ENCODE results near the gene ACTN4.

Gene ACTN4

DNA sequence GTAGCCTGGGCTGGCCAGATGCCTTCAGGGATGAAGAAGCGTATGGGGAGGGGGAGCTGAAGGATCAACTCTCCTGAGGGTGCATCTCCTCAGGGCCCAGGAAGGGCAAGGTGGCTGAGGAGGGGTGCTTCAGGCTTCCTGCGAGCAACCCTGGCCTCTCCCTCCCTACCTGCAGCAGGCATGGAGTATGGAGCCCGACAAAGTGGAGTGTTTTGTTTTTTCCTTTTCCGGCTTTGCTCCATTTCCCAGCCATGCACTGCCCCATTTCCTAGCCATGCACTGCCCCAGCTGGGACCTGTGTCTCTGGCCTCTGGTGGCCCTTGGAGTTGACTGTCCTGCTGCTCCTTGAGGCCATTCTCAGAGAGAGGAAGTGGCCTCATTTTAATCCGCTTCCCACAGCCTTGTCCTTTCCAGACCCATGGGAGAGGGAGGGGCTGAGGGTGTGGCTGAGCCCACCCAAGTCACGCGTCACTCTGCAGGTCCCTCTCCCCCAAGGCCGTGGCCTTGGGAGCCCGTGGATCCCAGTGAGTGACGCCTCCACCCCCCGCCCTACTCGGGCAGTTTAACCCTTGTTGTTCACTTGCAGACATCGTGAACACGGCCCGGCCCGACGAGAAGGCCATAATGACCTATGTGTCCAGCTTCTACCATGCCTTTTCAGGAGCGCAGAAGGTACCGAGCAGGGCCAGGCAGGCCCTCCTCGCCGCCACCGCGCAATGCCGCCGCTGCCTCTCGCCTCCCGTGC is 62.4 kb downstream of the ACTN4 start:
- DNase-seq (ENCODE audit: low read depth): no peak

- DNase-seq (ENCODE audit: low read depth): no peak
Observed at GRCh38 chr19:38710416-38710702, 62.9 kb downstream of the ACTN4 start.

GRCh38 chr19:38710928-38711725 is 63.7 kb downstream of the ACTN4 start:
- no peak for DNase-seq (ENCODE audit: low read depth)

DNA sequence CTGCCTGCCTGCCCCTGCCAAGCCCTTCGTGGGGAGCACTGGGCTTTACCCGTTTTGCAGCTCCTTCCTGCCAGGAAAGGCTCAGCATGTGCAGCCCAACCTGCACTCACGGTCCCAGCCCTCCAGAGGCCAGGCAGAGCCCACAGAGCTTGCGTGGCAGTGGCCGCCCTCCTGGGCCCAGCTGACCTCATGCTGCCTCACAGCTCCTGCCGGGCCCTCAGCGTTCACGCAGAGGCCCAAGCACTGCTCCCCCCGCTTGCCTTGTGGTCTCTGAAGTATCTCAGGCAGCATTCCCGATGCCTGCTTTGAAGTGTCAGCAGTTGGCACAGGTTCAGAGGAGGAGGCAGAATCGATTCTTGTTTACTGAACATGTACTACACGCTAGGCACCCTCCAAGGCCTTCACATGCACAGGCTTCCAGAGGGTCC is 64.3 kb downstream of the ACTN4 start:
- peak; percentile 60 for DNase-seq (ENCODE audit: low read depth)

DNA sequence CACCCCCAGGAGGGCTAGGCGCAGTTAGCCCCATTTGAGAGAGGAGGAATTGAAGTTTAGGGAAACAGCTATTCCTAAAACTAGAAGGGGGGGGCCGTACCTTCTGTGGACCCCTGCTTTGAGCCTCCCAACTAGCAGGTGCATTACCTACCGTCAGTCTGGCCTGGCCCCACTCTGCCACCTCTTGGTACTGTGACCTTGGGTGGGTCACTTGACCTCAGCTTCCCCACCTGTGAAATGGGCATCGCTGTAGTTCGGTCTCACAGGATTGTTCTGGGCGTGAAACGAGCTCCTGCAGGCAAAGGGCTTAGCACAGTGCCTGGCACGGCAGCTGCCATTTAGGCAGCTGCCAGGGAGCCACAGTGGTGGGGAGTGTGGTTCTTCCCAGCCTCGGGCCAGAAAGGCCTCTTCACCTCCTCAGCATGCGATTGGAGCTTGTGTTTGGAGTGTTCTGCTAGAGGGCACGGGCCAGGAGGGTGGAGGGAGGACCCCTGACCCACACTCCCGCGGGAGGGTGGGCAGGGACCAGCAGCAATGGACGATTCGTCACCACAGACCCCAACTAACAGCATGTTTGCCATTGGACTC is 64.8 kb downstream of the ACTN4 start:
- no peak for DNase-seq (ENCODE audit: low read depth)

- no peak for DNase-seq (ENCODE audit: low read depth)
Observed at GRCh38 chr19:38713227-38713649, 65.8 kb downstream of the ACTN4 start.

GRCh38 chr19:38713865-38714264 is 66.4 kb downstream of the ACTN4 start:
- DNase-seq (ENCODE audit: low read depth): no peak

DNA sequence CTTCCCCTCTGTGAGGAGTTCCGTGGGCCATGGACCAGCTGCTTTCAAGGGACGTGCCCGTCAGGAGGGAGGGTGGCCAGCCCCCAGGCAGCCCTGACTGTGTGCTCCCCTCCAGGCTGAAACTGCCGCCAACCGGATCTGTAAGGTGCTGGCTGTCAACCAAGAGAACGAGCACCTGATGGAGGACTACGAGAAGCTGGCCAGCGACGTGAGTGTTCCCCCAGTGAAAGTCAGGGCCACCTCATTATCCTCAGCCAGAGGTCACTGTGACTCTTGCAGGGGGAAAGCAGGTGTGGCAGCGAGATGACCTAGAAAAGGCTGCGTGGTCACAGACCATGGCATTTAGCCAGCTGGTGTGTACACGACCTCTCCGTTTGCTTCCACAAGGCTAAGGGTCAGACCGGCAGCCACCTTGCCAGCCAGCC is 66.9 kb downstream of the ACTN4 start:
- no peak for DNase-seq (ENCODE audit: low read depth)

DNA sequence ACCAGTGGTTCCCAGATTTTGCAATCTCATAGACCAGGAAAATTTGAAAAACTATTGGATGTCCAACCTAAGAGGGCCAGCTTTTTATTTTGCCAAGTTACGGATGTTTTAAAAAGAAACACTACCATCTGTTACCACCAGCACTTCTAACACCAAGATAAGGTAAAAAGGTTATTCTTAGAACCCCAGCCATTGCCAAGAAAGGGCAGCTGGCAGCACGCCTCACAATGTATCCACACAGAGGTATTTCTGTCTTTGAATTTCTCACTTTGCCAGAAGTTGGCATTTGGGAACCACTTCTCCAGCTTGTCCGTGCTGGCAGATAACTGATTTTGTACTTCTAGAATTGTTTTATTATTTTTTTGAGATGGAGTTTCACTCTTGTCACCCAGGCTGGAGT is 68.1 kb downstream of the ACTN4 start:
- no peak for DNase-seq (ENCODE audit: low read depth)

- no peak for DNase-seq (ENCODE audit: low read depth)
Observed at GRCh38 chr19:38717051-38717450, 69.6 kb downstream of the ACTN4 start.

- DNase-seq (ENCODE audit: low read depth): no peak
Observed at GRCh38 chr19:38717855-38718254, 70.4 kb downstream of the ACTN4 start.

DNA sequence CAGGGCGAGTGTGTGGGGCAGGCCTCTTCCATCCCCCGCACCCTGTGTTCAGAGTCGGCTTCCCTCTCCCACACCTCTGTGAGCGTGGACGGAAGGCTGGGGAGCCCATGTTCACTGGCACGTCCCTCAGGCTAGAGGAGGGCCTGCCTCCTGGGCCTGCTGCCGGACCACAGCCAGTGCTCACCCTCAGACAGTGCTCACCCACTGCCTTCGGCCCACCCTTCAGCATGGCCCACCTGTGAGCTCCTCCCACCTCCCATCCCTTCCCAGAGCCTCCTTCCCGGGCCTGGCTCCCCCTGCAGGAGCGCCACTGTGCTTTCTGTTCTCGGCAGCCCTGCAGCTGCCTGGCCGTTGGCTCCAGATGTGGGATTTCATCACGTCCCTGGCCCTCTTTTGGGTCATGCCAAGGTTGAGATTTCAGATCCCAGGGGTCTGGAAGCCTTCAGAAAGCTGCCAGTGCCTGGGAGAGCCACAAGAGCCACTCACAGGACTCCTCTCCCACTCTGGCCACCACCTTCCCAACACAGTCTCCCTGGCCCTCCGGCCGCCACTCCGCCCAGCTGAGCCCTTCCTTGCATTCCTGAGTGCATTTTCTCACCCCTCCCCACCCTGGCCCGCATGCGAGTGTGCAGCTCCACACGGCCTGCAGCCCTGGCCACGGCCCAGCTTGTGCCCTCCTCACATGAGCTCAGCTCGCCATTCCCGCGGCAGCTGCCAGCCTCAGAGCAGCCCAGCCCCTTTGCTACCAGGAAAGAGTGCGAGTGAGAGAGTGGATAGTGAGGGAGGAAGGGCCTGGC is 71.5 kb downstream of the ACTN4 start:
- DNase-seq (ENCODE audit: low read depth): peak; percentile 17

GRCh38 chr19:38719761-38720558 is 72.5 kb downstream of the ACTN4 start:
- DNase-seq (ENCODE audit: low read depth): no peak

DNA sequence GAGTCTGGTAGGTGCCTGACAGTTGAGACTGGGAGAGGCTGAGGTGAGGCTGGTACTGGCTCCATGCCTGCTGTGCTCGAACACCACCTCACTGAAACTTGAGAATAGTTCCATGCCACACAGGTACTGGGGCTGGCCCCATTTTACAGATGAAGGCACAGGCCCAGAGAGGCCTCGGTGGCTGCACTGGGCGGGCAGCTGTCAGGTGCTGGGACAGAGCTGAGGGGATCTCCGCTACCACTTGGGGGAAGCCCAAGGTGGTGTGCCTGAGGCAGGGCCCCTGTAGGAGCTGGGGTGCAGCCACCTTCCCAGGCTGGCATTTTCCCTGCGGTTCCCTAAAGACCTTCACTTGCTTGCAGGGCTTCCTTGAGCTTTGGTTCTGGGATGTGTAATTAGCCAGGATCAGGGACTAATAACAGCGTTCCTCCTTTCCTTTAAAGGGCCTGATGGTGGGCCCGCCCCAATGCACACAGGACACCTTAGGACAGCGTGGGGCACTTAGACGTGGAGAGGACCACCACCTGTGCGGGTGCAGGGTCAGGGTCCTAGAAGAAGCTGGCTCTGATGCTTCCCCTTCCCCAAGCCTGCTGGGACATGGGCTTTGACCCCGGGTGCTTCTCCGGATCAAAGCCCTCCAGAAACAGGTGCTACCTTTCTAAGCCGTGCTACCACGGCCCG is 73.2 kb downstream of the ACTN4 start:
- DNase-seq (ENCODE audit: low read depth): no peak

GRCh38 chr19:38721496-38721895 is 74.0 kb downstream of the ACTN4 start:
- no peak for DNase-seq (ENCODE audit: low read depth)

DNA sequence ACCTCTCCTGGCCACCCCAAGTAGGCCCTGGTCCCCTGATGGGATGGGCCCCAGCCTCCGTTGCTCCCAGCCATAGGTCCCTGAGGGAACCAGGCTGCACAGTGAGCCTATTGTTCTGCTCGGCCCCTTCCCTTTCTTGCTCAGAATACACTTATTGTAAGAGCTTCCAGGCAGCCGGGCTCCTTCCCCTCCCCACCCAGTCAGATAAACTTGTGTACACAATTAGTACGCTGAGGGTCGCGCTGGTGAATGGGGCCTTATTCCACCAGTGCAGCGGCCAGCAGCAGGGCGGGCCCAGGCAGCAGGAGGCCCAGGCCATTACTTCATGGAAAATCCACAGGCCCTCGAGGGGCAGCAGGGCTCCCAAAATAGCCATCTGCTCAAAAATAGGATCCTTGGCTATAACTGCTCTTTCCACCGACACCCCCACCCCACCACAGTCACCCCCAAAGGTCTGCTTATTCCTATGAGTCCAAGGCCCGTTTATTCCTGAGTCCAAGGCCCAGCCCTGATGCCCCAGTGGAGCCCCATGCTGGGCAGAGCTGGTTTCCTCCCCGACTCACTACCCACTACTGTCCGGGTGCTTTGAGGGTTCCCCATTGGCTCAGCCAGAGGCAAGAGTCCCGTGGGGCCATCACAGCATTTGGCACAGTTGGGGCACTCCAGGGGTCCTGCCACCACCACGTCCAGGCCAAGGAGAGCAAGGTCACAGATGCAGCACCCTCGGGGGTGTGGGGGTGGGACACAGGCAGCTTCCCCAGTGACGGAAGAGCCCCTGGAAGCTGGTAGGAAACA is 74.7 kb downstream of the ACTN4 start:
- no peak for DNase-seq (ENCODE audit: low read depth)

GRCh38 chr19:38722947-38723605 is 75.6 kb downstream of the ACTN4 start:
- no peak for DNase-seq (ENCODE audit: low read depth)

GRCh38 chr19:38723606-38723965 is 76.1 kb downstream of the ACTN4 start:
- DNase-seq (ENCODE audit: low read depth): no peak

- no peak for DNase-seq (ENCODE audit: low read depth)
Observed at GRCh38 chr19:38723990-38724854, 76.8 kb downstream of the ACTN4 start.

All from GM04504 (cell line).